Measurements from ENCODE around the gene FAM241B.

The FAM241B gene

DNA sequence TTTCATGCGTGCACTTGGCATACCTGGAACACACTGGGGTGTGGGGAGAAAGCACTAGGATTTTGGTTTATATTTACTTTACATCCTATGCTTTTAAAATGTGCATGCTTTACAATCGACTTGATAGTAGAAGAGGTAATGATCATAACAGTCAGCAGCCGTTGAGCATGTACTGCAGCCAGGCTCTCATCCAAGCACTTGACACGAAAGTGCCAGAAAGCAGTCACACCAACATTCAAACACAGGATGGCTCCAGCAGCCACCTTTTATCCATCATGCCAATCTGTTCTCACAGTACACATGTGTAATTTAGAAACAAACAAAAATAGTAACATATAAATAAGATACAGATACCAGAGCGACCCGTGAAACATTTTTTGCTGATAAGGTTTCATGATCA is 1.2 kb upstream of the FAM241B start:
- no peak for TF ChIP-seq ZFX (IDR thresholded peaks at IDR 0.05)
- TF ChIP-seq, protein P1, sequence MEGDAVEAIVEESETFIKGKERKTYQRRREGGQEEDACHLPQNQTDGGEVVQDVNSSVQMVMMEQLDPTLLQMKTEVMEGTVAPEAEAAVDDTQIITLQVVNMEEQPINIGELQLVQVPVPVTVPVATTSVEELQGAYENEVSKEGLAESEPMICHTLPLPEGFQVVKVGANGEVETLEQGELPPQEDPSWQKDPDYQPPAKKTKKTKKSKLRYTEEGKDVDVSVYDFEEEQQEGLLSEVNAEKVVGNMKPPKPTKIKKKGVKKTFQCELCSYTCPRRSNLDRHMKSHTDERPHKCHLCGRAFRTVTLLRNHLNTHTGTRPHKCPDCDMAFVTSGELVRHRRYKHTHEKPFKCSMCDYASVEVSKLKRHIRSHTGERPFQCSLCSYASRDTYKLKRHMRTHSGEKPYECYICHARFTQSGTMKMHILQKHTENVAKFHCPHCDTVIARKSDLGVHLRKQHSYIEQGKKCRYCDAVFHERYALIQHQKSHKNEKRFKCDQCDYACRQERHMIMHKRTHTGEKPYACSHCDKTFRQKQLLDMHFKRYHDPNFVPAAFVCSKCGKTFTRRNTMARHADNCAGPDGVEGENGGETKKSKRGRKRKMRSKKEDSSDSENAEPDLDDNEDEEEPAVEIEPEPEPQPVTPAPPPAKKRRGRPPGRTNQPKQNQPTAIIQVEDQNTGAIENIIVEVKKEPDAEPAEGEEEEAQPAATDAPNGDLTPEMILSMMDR (conservative IDR thresholded peaks at IDR 0.05) = no peak
- H3K27ac ChIP-seq = no peak overlapping the region

DNA sequence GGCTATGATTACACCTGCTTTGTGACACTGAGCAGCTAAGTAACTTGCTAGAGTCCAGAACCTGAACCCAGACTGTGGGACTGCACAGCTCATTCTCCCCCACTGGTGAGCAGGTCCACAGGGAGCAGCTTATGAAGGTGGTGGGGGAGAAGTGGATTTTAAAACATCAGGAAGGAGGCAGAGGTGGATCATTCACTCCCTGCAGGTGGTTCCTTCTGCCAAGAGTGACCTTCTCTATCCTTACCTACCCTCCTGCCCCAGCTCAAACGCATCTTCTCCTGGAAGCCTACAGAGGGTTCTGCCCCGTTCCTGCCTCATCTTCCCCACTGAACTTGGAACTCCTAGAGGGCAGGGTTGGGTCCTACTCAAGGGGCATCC is 539 bp upstream of the FAM241B start:
- H3K27ac ChIP-seq = peak overlapping the region; percentile 72
- no peak for TF ChIP-seq ZFX (IDR thresholded peaks at IDR 0.05)
- TF ChIP-seq, protein P1 (conservative IDR thresholded peaks at IDR 0.05) = no peak

DNA sequence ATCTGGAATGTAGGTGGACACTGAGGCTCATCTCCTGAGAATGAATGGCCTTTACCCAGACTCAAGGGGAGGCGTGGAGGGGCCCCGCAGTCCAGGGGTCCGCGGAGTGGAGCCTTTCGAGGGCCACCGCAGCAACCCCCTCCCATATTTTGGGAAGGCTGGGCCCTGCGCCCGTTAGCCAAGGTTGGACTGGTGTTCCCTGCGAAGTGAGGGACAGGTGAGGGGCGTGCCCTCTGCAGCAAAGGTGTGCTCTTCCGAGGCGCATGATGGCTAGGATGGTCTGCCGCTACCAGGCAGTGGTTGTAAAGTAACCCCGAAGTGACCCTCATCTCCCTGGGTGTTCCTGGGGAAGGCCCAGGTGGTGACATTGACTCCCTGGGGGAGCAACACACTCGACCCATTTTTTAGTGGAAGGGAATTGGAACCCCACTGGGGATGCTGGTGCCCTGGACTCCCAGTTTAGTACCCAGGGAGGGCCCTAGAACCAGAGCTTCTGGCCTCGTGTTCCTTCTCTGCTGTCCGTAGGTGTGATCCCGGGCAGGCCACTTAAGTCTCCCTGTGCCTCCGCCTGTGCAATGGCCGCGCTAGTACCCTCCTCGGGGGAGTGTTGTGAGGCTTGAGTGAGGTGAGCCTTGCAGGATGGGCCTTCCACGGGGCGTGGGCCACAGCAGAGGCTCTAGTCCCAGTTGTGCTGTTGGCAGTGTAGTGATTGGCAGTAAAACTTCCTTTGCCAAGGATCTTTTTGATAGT is 779 bp downstream of the FAM241B start:
- TF ChIP-seq, protein P1 (conservative IDR thresholded peaks at IDR 0.05) = no peak
- TF ChIP-seq ZFX (IDR thresholded peaks at IDR 0.05) = no peak
- H3K27ac ChIP-seq = peak overlapping the region; percentile 72

DNA sequence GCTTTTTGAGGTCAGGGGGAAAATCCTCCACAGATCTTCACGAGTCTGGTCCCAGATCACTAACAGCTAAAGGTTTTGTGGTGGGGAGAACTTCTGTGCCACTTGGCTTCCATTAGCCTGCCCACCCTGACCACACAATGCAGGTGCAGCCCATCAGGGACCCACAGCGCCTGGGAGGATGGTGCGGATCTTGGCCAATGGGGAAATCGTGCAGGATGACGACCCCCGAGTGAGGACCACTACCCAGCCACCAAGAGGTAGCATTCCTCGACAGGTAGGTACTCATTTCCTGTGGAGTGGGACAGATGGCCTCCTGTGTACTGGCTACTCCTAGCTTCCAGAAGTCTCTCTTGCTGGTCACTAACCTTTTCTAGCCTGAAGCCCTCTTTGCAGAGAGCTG is 1.5 kb downstream of the FAM241B start:
- TF ChIP-seq ZFX (IDR thresholded peaks at IDR 0.05) = no peak
- TF ChIP-seq, protein P1 (conservative IDR thresholded peaks at IDR 0.05) = no peak
- no peak overlapping the region for H3K27ac ChIP-seq

DNA sequence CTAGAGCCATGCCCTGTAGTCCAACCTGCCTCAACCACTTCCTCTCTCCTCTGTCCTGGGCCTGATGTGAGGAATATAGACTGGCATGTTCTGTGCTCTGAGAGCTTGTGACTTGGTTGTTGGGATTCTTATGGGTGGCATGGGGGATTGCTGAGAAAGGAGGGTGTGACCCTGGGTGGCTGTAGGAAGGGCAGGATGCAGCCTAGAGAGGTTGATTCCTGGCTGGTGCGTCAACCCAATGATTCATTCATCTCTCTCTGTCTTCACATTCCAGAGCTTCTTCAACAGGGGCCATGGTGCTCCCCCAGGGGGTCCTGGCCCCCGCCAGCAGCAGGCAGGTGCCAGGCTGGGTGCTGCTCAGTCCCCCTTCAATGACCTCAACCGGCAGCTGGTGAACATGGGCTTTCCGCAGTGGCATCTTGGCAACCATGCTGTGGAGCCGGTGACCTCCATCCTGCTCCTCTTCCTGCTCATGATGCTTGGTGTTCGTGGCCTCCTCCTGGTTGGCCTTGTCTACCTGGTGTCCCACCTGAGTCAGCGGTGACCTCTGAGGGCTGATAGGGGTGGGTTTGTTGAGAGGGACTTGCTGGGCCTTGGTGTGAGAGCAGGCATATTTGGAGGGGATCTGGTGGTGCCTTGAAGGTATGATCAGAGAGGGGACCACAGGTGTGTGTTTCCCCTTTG is 2.6 kb downstream of the FAM241B start:
- TF ChIP-seq, protein P1 (conservative IDR thresholded peaks at IDR 0.05) = no peak
- no peak for TF ChIP-seq ZFX (IDR thresholded peaks at IDR 0.05)
- no peak overlapping the region for H3K27ac ChIP-seq

DNA sequence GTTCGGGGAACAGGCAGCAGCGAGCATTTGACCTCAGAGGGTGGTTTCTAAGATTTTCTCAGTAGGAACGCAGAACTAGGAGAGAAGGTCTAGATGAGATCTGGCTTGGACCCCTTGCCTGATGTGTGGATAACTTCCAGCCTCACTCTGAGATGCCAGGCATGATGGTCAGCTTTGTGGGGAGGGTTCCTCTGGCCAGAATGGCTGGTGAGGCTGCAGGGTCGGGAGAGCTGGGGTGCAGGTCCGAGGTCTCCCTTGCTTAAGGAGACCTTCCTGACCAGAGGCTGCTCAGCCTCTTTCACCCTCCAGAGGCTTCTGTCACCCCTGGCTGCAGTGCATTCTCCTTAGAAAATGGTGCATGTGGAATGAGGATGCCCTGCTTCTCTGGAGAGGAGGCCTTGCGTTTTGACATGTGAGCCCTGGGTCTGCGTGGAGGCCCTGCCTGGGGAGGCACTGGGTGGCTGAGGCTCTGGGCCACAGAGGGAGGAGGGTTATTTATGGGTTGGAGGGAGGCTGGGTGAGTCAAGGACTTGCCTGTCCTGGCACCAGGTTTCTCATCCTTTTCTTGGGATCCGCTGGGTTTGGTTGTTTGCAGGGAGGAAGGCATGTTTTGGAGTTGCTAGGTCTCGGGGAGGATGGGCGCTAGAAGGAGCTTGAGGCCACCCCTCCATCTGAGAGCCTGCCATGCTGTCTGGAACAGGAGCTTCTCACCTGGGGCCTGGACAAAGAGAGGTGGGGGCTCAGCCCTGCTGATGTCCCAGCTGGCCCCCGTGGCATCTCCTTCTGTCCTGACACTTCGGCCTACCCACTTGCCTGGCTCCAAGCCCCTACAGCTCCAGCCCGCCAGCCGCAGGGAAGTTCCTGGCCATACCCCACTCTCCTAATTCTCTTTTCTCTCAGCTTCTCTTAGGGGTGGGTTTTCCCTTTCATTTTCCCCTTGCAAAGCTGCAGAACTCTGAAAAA is 3.9 kb downstream of the FAM241B start:
- TF ChIP-seq ZFX (IDR thresholded peaks at IDR 0.05) = no peak
- TF ChIP-seq, protein P1 (conservative IDR thresholded peaks at IDR 0.05) = no peak
- H3K27ac ChIP-seq = no peak overlapping the region
